SK-N-MC (cell line): ENCODE results near the gene CADPS2.

Experiments
- EZH2 ChIP-seq: fragments of 200-600 bp; sonication (generic); IDR thresholded peaks from one replicate; pipeline ENCODE4 v1.6.1; 2017; ENCODE audit warnings: antibody characterized with exemption
- POLR2AphosphoS5 ChIP-seq: IDR thresholded peaks from 2 replicates; pipeline ENCODE4 v1.6.1; 2012; ENCODE audit warnings: mild to moderate bottlenecking, low read depth, low read length, borderline replicate concordance

GRCh38 chr7:122290476-122290875 is 595.8 kb downstream of the CADPS2 start:
- TF ChIP-seq POLR2AphosphoS5, result no peak
- no peak for TF ChIP-seq EZH2
